Mesendoderm (in vitro differentiated cells): ENCODE measurements around the gene MRRF.

Experiments
- DNase-seq: peaks from one replicate; pipeline ENCODE4 v3.0.0; 2013
- H2AK5ac ChIP-seq: 2 replicates; pipeline ENCODE4 v1.6.1; 2013; ENCODE audit warnings: low read length, inconsistent platforms
- H2BK120ac ChIP-seq: 2 replicates; pipeline ENCODE4 v1.6.1; 2013; ENCODE audit warnings: low read depth, mild to moderate bottlenecking, low read length, moderate library complexity, mixed read lengths
- H2BK15ac ChIP-seq: replicated peaks from 2 replicates; pipeline ENCODE4 v1.6.1; 2013; ENCODE audit warnings: low read depth, mild to moderate bottlenecking, moderate library complexity
- H2BK5ac ChIP-seq: 2 replicates; pipeline ENCODE4 v1.6.1; 2013; ENCODE audit warnings: low read length, inconsistent platforms
- H3K18ac ChIP-seq: 2 replicates; pipeline ENCODE4 v1.6.1; 2013; ENCODE audit warnings: mild to moderate bottlenecking, low read length, mixed read lengths
- H3K23ac ChIP-seq: one replicate; pipeline ENCODE4 v1.6.1; 2013; ENCODE audit warnings: low read length
- H3K27ac ChIP-seq: 2 replicates; pipeline ENCODE4 v1.5.1; 2013; ENCODE audit warnings: low read depth, mild to moderate bottlenecking, inconsistent platforms, low read length, moderate library complexity
- H3K27me3 ChIP-seq: 2 replicates; pipeline ENCODE4 v1.6.1; 2013; ENCODE audit warnings: low read length, control low read depth, mild to moderate bottlenecking, inconsistent platforms; ENCODE audit not compliant: insufficient read depth, poor library complexity
- H3K36me3 ChIP-seq: 2 replicates; pipeline ENCODE4 v1.6.1; 2013; ENCODE audit warnings: low read length, inconsistent platforms; ENCODE audit not compliant: control insufficient read depth, insufficient read depth
- H3K4ac ChIP-seq: one replicate; pipeline ENCODE4 v1.6.1; 2013; ENCODE audit warnings: low read depth, mild to moderate bottlenecking, low read length, moderate library complexity
- H3K4me1 ChIP-seq: 2 replicates; pipeline ENCODE4 v1.6.1; 2013; ENCODE audit warnings: low read depth, low read length, inconsistent platforms; ENCODE audit not compliant: control insufficient read depth
- H3K4me2 ChIP-seq: 2 replicates; pipeline ENCODE4 v1.6.1; 2013; ENCODE audit warnings: low read length
- H3K4me3 ChIP-seq: 2 replicates; pipeline ENCODE4 v1.5.1; 2013; ENCODE audit warnings: mild to moderate bottlenecking, low read length
- H3K56ac ChIP-seq: one replicate; pipeline ENCODE4 v1.6.1; 2013; ENCODE audit warnings: low read length
- H3K79me1 ChIP-seq: 2 replicates; pipeline ENCODE4 v1.6.1; 2013; ENCODE audit warnings: low read length, inconsistent platforms
- H3K79me2 ChIP-seq: 2 replicates; pipeline ENCODE4 v1.6.1; 2013; ENCODE audit warnings: mild to moderate bottlenecking, low read length; ENCODE audit not compliant: control insufficient read depth, insufficient read depth
- H3K9ac ChIP-seq: 2 replicates; pipeline ENCODE4 v1.6.1; 2013; ENCODE audit warnings: low read length, inconsistent platforms
- H4K5ac ChIP-seq: one replicate; pipeline ENCODE4 v1.6.1; 2013; ENCODE audit warnings: low read length
- H4K8ac ChIP-seq: one replicate; pipeline ENCODE4 v1.6.1; 2013; ENCODE audit warnings: low read depth, mild to moderate bottlenecking, control low read depth, low read length, moderate library complexity
- WGBS: extraction: QIAGEN DNeasy Blood & Tissue Kit; methylation state at CpG from one replicate; pipeline ENCODE4 v1.1.7; 2013; ENCODE audit warnings: low lambda C conversion rate, missing lambda C conversion rate; ENCODE audit not compliant: insufficient coverage; ENCODE audit errors: extremely low coverage; 5-methylcytosine and 5-hydroxymethylcytosine counted together

MRRF gene

GRCh38 chr9:122222791-122223190 lies 41.9 kb upstream of the MRRF start:
- Histone ChIP-seq H2BK15ac (no peak overlapping the region), H3K18ac (no peak overlapping the region), H3K9ac (no peak overlapping the region), H2BK5ac (no peak overlapping the region), H3K4me3 (no peak overlapping the region), H2AK5ac (no peak overlapping the region), H3K4me2 (no peak overlapping the region), H3K23ac (no peak overlapping the region), H3K79me2 (no peaks in the 10 kb centered on the region), H3K4ac (no peak overlapping the region), H3K56ac (no peak overlapping the region), H3K36me3 (no peaks in the 10 kb centered on the region), H4K5ac (no peak overlapping the region), H2BK120ac (no peak overlapping the region), H4K8ac (no peak overlapping the region), H3K27ac (no peak overlapping the region), H3K79me1 (no peaks in the 10 kb centered on the region), H3K4me1 (no peaks in the 10 kb centered on the region), H3K27me3 (peaks cover 93% of the 10 kb centered on the region)
- WGBS = no CpG with 5 or more reads among the region's 5 CpGs
- no peak for DNase-seq

DNA sequence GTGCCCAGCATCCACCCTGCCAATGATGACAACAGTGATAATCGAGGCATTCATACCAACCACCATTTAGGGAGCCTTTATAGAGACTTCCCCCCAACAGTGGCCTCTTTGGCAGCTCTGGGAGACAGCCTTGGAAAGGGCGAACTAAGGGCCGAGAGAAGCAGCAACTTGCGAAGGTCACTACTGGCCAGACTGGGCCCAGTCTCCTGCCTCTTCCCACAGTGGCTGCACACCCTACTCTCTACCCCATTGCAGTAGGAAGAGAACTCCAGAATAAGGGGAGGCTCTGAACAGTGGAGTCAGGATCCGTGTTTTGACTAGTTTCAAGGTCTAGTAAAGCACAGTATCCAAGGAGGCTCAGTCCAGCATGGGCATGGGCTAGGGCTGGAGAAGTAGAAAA lies 41.2 kb upstream of the MRRF start:
- no peak overlapping the region for H3K4me2 ChIP-seq
- H4K5ac ChIP-seq = no peak overlapping the region
- no peak for DNase-seq

GRCh38 chr9:122225312-122226141 lies 39.2 kb upstream of the MRRF start:
- no peak overlapping the region for H2BK5ac ChIP-seq
- H3K23ac ChIP-seq = peak overlapping the region; percentile 66
- no peaks in the 10 kb centered on the region for H3K36me3 ChIP-seq
- no peaks in the 10 kb centered on the region for H3K4me1 ChIP-seq
- no peak overlapping the region for H2BK15ac ChIP-seq
- H3K56ac ChIP-seq = no peak overlapping the region
- H3K4me2 ChIP-seq = no peak overlapping the region
- H3K4me3 ChIP-seq = no peak overlapping the region
- H3K9ac ChIP-seq = no peak overlapping the region
- no peak overlapping the region for H3K18ac ChIP-seq
- no peak overlapping the region for H4K5ac ChIP-seq
- H4K8ac ChIP-seq = no peak overlapping the region
- H3K79me1 ChIP-seq = no peaks in the 10 kb centered on the region
- no peak overlapping the region for H2AK5ac ChIP-seq
- H3K27ac ChIP-seq = no peak overlapping the region
- no peak for DNase-seq
- no peak overlapping the region for H2BK120ac ChIP-seq
- H3K27me3 ChIP-seq = peaks cover 89% of the 10 kb centered on the region
- H3K4ac ChIP-seq = no peak overlapping the region
- no peaks in the 10 kb centered on the region for H3K79me2 ChIP-seq
- WGBS = no CpG with 5 or more reads among the region's 51 CpGs

More for the DNA sequence above, 41.2 kb upstream of the MRRF start:
- Histone ChIP-seq H2BK5ac (no peak overlapping the region), H3K4ac (no peak overlapping the region), H3K4me1 (no peaks in the 10 kb centered on the region), H3K79me1 (no peaks in the 10 kb centered on the region), H3K18ac (no peak overlapping the region), H3K4me3 (no peak overlapping the region), H3K36me3 (no peaks in the 10 kb centered on the region), H2BK120ac (no peak overlapping the region), H3K56ac (no peak overlapping the region), H3K79me2 (no peaks in the 10 kb centered on the region), H3K9ac (no peak overlapping the region), H3K23ac (no peak overlapping the region), H4K8ac (no peak overlapping the region), H3K27me3 (peaks cover 91% of the 10 kb centered on the region), H2AK5ac (no peak overlapping the region), H3K27ac (no peak overlapping the region), H2BK15ac (no peak overlapping the region)
- whole genome bisulfite sequencing = no CpG with 5 or more reads among the region's 5 CpGs

DNA sequence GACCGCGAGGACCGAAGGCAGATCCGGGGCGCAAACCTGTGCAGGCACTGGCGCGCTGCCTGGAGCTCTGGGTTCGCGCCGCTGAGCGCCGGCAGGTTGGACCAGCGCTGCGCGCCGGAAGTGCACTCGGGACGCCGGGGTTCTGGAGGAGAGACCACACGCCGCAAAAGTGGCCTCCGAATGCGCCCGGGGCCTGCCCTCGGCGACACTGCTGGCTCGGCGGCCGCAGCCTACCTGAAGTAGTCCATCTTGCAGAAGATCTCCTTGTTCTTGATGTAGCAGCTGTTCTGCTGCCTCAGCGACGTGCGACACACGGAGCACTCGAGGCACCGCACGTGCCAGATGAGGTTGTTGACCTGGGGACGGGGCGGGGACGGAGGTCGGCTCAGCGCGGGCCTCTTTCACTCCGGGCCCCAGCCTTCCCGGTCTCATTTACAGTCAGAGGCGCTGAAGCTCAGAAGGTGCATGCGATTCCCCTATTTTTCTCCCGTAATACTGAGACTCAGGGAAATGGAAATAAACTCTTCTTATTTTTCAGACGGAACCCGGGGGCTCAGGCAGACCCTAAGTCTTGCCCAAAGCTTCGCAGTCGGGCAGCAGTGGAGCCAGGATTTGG lies 38.4 kb upstream of the MRRF start:
- Histone ChIP-seq H3K4me2 (no peak overlapping the region), H2AK5ac (no peak overlapping the region), H3K23ac (peak overlapping the region; percentile 66), H3K4me3 (no peak overlapping the region), H4K8ac (no peak overlapping the region), H3K27me3 (peaks cover 89% of the 10 kb centered on the region), H4K5ac (no peak overlapping the region), H3K4me1 (no peaks in the 10 kb centered on the region), H3K18ac (no peak overlapping the region), H2BK120ac (no peak overlapping the region), H2BK5ac (no peak overlapping the region), H3K4ac (no peak overlapping the region), H3K27ac (no peak overlapping the region), H2BK15ac (no peak overlapping the region), H3K36me3 (no peaks in the 10 kb centered on the region), H3K56ac (peak overlapping the region; percentile 1), H3K9ac (no peak overlapping the region), H3K79me1 (no peaks in the 10 kb centered on the region), H3K79me2 (no peaks in the 10 kb centered on the region)
- peak; percentile 36 for DNase-seq
- WGBS = no CpG with 5 or more reads among the region's 51 CpGs

DNA sequence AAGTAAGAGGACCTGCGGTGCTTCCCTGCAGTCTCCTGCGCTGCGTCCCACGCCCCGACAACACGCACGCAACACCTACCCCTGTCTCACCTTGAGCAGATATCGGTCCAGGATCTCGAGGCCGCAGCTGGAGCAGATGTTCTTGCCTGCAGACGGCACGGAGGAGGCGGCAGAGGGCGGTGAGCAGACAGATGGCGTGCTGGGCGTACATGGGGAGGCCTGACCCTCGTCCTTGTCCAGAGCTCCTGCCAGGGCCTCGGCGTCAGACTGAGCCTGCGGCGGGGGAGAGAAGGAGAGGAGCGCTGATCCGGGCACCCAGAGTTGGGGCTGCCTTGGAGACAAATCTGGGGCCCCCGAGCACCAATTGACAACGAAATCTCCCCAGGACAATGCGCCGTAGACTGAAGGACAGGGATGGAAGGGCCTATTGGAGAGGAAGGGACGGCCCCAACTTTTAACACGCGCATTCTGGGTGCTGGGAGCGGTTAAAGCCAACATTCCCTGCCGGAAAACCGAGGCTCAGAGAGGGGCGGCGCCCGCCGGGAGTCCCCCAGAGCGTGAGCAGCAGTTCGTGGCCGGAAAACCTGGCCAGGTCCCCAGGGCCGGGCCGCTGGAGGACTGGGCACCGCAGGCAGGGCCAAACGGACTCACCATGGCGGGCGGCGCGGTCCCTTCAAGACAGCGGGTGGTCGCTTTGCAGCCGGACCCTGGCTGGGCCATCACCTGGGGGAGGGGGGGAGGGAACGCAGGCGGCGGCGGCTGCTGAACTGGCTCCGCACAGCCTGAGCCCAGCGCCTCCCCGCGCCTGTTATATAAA lies 37.7 kb upstream of the MRRF start:
- WGBS = no CpG with 5 or more reads among the region's 59 CpGs
- H2BK120ac ChIP-seq = no peak overlapping the region
- H3K4me3 ChIP-seq = no peak overlapping the region
- H3K4me1 ChIP-seq = no peaks in the 10 kb centered on the region
- H3K4me2 ChIP-seq = no peak overlapping the region
- H3K18ac ChIP-seq = no peak overlapping the region
- no peaks in the 10 kb centered on the region for H3K36me3 ChIP-seq
- H4K8ac ChIP-seq = no peak overlapping the region
- H3K23ac ChIP-seq = no peak overlapping the region
- DNase-seq = peak; percentile 42
- no peak overlapping the region for H4K5ac ChIP-seq
- H3K27me3 ChIP-seq = peaks cover 84% of the 10 kb centered on the region
- H2BK5ac ChIP-seq = no peak overlapping the region
- no peak overlapping the region for H2BK15ac ChIP-seq
- no peak overlapping the region for H2AK5ac ChIP-seq
- H3K27ac ChIP-seq = no peak overlapping the region
- H3K56ac ChIP-seq = no peak overlapping the region
- no peak overlapping the region for H3K4ac ChIP-seq
- H3K9ac ChIP-seq = no peak overlapping the region
- no peaks in the 10 kb centered on the region for H3K79me2 ChIP-seq
- no peaks in the 10 kb centered on the region for H3K79me1 ChIP-seq
